ENCODE data around the gene BRCC3. TPM values are rescaled to one million over a fixed set of nuclear protein-coding genes. Genes with fewer than 3 reads are reported as not detected.
A peak's percentile ranks its signal among the peaks of the same experiment; 100 is the strongest.

Gene BRCC3
- total and polyA plus RNA-seq, 10 of the 15 experiments (the other 5 are each of a cell fraction or from before 2014, with no cell fraction given): 15.5 to 57.5 (median 35.6) TPM

DNA sequence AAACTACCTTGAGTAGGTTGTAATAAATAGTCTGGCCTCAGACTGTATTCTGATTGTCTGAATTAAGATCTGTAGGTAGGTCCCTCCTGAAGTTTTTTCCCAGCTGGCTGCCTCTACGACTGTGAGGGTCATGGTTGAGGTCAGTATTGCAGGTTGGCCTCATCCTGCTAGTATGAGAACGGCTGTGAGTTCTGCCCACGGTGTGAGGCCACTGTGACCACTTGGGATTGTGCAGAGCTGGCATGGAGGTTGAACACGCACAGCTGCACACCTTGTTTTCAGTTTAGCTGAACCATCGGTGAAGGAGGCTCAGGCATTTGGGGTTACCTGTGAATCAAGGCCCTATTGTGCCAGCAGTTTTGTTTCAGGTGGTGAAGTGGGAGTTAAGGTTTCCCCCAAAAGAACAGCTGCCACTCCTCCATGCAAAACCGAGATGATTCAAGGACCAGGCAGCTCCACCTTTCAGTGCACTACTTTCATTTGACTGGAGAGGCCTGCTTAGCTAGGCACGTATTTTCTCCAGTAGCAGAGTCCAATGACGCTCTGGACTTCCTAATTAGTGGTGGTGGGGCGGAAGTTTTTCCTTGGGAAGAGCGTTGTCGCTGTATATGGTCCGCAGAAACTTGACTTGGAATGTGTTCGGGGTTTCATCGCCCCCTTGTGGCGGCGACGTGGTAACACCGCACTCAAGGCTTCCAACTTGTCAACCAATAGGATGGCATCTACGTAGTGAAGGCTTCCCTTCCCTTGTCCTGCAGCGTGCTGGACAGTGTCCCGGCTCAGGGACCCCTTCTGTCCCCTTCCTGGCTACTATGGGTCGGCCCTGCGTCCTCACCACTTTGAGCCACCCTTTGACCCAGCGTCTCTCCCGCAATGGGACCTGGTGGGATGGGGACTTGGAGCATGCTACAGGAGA is 14.2 kb upstream of the BRCC3 start (continued):
- TF ChIP-seq NRF1 (conservative IDR thresholded peaks at IDR 0.05; ENCODE audit: low read depth, low read length): no peak
- no peak for TF ChIP-seq CHD4 (IDR thresholded peaks at IDR 0.05)
- TF ChIP-seq, protein P1, sequence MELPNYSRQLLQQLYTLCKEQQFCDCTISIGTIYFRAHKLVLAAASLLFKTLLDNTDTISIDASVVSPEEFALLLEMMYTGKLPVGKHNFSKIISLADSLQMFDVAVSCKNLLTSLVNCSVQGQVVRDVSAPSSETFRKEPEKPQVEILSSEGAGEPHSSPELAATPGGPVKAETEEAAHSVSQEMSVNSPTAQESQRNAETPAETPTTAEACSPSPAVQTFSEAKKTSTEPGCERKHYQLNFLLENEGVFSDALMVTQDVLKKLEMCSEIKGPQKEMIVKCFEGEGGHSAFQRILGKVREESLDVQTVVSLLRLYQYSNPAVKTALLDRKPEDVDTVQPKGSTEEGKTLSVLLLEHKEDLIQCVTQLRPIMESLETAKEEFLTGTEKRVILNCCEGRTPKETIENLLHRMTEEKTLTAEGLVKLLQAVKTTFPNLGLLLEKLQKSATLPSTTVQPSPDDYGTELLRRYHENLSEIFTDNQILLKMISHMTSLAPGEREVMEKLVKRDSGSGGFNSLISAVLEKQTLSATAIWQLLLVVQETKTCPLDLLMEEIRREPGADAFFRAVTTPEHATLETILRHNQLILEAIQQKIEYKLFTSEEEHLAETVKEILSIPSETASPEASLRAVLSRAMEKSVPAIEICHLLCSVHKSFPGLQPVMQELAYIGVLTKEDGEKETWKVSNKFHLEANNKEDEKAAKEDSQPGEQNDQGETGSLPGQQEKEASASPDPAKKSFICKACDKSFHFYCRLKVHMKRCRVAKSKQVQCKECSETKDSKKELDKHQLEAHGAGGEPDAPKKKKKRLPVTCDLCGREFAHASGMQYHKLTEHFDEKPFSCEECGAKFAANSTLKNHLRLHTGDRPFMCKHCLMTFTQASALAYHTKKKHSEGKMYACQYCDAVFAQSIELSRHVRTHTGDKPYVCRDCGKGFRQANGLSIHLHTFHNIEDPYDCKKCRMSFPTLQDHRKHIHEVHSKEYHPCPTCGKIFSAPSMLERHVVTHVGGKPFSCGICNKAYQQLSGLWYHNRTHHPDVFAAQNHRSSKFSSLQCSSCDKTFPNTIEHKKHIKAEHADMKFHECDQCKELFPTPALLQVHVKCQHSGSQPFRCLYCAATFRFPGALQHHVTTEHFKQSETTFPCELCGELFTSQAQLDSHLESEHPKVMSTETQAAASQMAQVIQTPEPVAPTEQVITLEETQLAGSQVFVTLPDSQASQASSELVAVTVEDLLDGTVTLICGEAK (IDR thresholded peaks at IDR 0.05; ENCODE audit: borderline replicate concordance): no peak
- TF ChIP-seq, protein P2, sequence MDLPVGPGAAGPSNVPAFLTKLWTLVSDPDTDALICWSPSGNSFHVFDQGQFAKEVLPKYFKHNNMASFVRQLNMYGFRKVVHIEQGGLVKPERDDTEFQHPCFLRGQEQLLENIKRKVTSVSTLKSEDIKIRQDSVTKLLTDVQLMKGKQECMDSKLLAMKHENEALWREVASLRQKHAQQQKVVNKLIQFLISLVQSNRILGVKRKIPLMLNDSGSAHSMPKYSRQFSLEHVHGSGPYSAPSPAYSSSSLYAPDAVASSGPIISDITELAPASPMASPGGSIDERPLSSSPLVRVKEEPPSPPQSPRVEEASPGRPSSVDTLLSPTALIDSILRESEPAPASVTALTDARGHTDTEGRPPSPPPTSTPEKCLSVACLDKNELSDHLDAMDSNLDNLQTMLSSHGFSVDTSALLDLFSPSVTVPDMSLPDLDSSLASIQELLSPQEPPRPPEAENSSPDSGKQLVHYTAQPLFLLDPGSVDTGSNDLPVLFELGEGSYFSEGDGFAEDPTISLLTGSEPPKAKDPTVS (IDR thresholded peaks at IDR 0.05; ENCODE audit: low read depth, low read length): no peak
- 0 out of 3 replicates have a peak, but pooled peaks of 1 of the 2 experiments have one; percentile 15 for TF ChIP-seq EGR1 (IDR thresholded peaks at IDR 0.05; ENCODE audit: borderline replicate concordance in 1 of 2, low read depth in 2 of 2, low read length in 2 of 2)
- no peak for TF ChIP-seq EED (IDR thresholded peaks at IDR 0.05; ENCODE audit: low read depth)
- no peak for TF ChIP-seq SREBF2 (IDR thresholded peaks at IDR 0.05; ENCODE audit: low read length)
- no peak for TF ChIP-seq SRF (IDR thresholded peaks at IDR 0.05; ENCODE audit: low read depth in 2 of 2, low read length in 2 of 2)
- no peak for TF ChIP-seq KDM1A (IDR thresholded peaks at IDR 0.05; ENCODE audit: borderline replicate concordance)
- TF ChIP-seq RUNX3 (IDR thresholded peaks at IDR 0.05; ENCODE audit: low read length): peak; percentile 39; the same call in 1 of the 2 replicates
- TF ChIP-seq SIX5 (IDR thresholded peaks at IDR 0.05; ENCODE audit: low read depth, low read length, severe bottlenecking): no peak
- no peak for TF ChIP-seq SUZ12 (IDR thresholded peaks at IDR 0.05; ENCODE audit: unreplicated experiment)
- no peak for TF ChIP-seq PAX8 (IDR thresholded peaks at IDR 0.05)
- 0 out of 2 replicates have a peak, but pooled peaks have one; percentile 18 for TF ChIP-seq NFYB (IDR thresholded peaks at IDR 0.05; ENCODE audit: insufficient read depth, low read depth, low read length)
- no peak for TF ChIP-seq WRNIP1 (IDR thresholded peaks at IDR 0.05; ENCODE audit: borderline replicate concordance, low read depth, low read length)
- TF ChIP-seq BMI1 (IDR thresholded peaks at IDR 0.05; ENCODE audit: borderline replicate concordance): no peak
- TF ChIP-seq GABPA (IDR thresholded peaks at IDR 0.05; ENCODE audit: low read depth): no peak
- no peak for TF ChIP-seq RCOR1 (conservative IDR thresholded peaks at IDR 0.05; ENCODE audit: low read depth, low read length)
- peak; percentile 62; the same call in 1 of the 2 replicates for TF ChIP-seq CREB1 (IDR thresholded peaks at IDR 0.05; ENCODE audit: low read depth)
- TF ChIP-seq, protein P3, sequence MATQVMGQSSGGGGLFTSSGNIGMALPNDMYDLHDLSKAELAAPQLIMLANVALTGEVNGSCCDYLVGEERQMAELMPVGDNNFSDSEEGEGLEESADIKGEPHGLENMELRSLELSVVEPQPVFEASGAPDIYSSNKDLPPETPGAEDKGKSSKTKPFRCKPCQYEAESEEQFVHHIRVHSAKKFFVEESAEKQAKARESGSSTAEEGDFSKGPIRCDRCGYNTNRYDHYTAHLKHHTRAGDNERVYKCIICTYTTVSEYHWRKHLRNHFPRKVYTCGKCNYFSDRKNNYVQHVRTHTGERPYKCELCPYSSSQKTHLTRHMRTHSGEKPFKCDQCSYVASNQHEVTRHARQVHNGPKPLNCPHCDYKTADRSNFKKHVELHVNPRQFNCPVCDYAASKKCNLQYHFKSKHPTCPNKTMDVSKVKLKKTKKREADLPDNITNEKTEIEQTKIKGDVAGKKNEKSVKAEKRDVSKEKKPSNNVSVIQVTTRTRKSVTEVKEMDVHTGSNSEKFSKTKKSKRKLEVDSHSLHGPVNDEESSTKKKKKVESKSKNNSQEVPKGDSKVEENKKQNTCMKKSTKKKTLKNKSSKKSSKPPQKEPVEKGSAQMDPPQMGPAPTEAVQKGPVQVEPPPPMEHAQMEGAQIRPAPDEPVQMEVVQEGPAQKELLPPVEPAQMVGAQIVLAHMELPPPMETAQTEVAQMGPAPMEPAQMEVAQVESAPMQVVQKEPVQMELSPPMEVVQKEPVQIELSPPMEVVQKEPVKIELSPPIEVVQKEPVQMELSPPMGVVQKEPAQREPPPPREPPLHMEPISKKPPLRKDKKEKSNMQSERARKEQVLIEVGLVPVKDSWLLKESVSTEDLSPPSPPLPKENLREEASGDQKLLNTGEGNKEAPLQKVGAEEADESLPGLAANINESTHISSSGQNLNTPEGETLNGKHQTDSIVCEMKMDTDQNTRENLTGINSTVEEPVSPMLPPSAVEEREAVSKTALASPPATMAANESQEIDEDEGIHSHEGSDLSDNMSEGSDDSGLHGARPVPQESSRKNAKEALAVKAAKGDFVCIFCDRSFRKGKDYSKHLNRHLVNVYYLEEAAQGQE (IDR thresholded peaks at IDR 0.05; ENCODE audit: low read depth, low read length): no peak
- peak; percentile 57 for TF ChIP-seq IKZF1 (conservative IDR thresholded peaks at IDR 0.05)
- TF ChIP-seq ZSCAN29 (IDR thresholded peaks at IDR 0.05): no peak
